ENCODE measurements around the gene SRGAP1. TPM values are rescaled to one million over a fixed set of nuclear protein-coding genes. Genes with fewer than 3 reads are reported as not detected.

Gene SRGAP1
- total and polyA plus RNA-seq, 8 donors = 0.70 to 37.9 (median 9.8) TPM

GRCh38 chr12:63894132-63894531 is 49.6 kb downstream of the SRGAP1 start:
- Histone ChIP-seq H3K4me3 (no peak overlapping the region), H3K9me3 (no peaks in the 10 kb centered on the region), H3K36me3 (no peaks in the 10 kb centered on the region), H3K27ac (no peak overlapping the region), H3K27me3 (no peaks in the 10 kb centered on the region), H3K4me1 (peaks cover 0 to 25% (median 8%) of the 10 kb centered on the region in 4 donors)
- intact Hi-C loops (cut with DNase I; ENCODE audit: low total_unique reads) = no loop called here
- 62 to 78% (median 69%) methylated on average over 3 of the region's 3 CpGs for WGBS, 5 donors
- TF ChIP-seq EP300 (IDR thresholded peaks at IDR 0.05) (no peak), POLR2A (IDR thresholded peaks at IDR 0.05) (no peak), POLR2AphosphoS5 (IDR thresholded peaks at IDR 0.05) (no peak)
- TF ChIP-seq, protein P1, sequence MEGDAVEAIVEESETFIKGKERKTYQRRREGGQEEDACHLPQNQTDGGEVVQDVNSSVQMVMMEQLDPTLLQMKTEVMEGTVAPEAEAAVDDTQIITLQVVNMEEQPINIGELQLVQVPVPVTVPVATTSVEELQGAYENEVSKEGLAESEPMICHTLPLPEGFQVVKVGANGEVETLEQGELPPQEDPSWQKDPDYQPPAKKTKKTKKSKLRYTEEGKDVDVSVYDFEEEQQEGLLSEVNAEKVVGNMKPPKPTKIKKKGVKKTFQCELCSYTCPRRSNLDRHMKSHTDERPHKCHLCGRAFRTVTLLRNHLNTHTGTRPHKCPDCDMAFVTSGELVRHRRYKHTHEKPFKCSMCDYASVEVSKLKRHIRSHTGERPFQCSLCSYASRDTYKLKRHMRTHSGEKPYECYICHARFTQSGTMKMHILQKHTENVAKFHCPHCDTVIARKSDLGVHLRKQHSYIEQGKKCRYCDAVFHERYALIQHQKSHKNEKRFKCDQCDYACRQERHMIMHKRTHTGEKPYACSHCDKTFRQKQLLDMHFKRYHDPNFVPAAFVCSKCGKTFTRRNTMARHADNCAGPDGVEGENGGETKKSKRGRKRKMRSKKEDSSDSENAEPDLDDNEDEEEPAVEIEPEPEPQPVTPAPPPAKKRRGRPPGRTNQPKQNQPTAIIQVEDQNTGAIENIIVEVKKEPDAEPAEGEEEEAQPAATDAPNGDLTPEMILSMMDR (IDR thresholded peaks at IDR 0.05) = no peak
- no peak for DNase-seq

DNA sequence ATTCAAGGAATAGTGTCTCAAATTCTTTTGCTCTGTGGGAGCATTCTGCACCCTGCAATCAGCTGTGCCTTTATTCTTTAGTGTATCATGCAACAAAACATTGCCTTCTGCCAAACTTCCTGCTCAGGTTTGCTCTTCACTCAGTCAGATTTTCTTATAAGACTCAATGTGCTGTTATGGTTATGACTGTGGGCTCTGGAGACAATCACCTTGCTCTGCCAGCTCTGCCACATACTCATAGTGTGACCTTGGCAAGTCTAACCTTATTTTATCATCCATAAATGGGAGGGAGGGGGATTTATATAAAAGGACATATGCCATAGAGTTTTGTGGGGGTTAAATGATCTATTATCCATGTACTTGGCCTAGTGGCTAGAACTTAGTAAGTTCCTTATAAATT is 51.3 kb downstream of the SRGAP1 start:
- no peaks in the 10 kb centered on the region for H3K9me3 ChIP-seq

DNA sequence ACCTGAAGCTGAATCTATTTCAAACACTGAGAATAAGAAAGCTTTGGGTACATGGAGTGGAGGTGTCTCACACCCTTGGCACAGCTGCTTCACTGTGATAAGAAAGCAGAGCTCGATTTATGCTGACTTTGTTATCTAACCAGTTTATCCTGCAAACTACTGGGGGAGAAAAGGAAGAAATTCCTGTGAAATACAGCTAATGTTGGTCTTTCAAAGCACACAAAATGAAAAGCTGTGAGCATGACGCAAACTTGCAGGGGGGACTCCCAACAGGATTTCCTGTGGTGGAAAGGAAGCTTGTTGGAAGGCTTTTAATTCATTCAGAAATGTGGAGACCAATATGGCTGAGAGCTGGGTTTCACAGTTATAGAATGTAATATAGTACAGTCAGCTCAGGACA is 53.4 kb downstream of the SRGAP1 start:
- peaks cover 3 to 47% (median 25%) of the 10 kb centered on the region in 4 donors for H3K4me1 ChIP-seq
- whole genome bisulfite sequencing, 5 donors = 29 to 49% (median 35%) methylated on average over 2 of the region's 2 CpGs
- no peaks in the 10 kb centered on the region for H3K27me3 ChIP-seq
- intact Hi-C loops (cut with DNase I; ENCODE audit: low total_unique reads) = no loop called here
- TF ChIP-seq POLR2AphosphoS5 (IDR thresholded peaks at IDR 0.05) (no peak), EP300 (IDR thresholded peaks at IDR 0.05) (no peak), POLR2A (IDR thresholded peaks at IDR 0.05) (no peak)
- TF ChIP-seq, protein P1 (IDR thresholded peaks at IDR 0.05) = no peak
- H3K4me3 ChIP-seq = no peak overlapping the region
- no peaks in the 10 kb centered on the region for H3K36me3 ChIP-seq
- H3K9me3 ChIP-seq = no peaks in the 10 kb centered on the region
- H3K27ac ChIP-seq = peak overlapping the region in 1 of 5 donors; percentile 6
- DNase-seq = peak in 1 of 2 donors; percentile 49

More for the DNA sequence above, 51.3 kb downstream of the SRGAP1 start:
- H3K27ac ChIP-seq = no peak overlapping the region
- no peak overlapping the region for H3K4me3 ChIP-seq
- intact Hi-C loops (cut with DNase I; ENCODE audit: low total_unique reads) = no loop called here
- DNase-seq = no peak
- TF ChIP-seq, protein P1 (IDR thresholded peaks at IDR 0.05) = no peak
- TF ChIP-seq EP300 (IDR thresholded peaks at IDR 0.05) (no peak), POLR2A (IDR thresholded peaks at IDR 0.05) (no peak)
- H3K4me1 ChIP-seq = peaks cover 3 to 39% (median 19%) of the 10 kb centered on the region in 4 donors
- no peaks in the 10 kb centered on the region for H3K36me3 ChIP-seq
- no peaks in the 10 kb centered on the region for H3K27me3 ChIP-seq

DNA sequence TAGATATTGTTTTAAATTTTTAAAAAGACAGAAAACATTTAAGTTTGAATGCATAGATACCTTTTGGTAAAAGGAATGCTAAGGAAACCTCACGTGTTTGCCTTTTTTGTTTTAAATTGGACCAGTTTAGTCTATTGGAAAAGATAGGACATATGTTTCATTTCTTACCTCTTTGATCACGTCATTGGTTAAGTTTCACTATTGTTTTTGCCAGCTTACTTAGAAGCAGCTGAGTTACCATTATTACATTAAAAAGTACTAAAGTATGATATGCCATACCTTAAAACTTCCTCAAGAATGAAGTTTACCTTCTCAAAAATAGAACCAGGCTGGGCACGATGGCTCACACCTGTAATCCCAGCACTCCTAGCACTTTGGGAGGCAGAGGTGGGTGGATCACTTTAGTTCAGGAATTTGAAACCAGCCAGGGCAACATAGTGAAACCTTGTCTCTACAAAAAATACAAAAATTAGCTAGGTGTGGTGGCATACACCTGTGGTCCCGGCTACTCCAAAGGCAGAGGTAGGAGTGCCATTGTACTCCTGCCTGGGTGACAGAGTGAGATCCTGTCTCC is 54.4 kb downstream of the SRGAP1 start:
- Histone ChIP-seq H3K4me3 (no peak overlapping the region), H3K4me1 (peaks cover 3 to 47% (median 25%) of the 10 kb centered on the region in 4 donors), H3K27ac (no peak overlapping the region), H3K9me3 (no peaks in the 10 kb centered on the region), H3K27me3 (no peaks in the 10 kb centered on the region), H3K36me3 (no peaks in the 10 kb centered on the region)
- TF ChIP-seq EP300 (IDR thresholded peaks at IDR 0.05) = no peak
- TF ChIP-seq, protein P1 (IDR thresholded peaks at IDR 0.05) = no peak
- TF ChIP-seq POLR2A (IDR thresholded peaks at IDR 0.05) = no peak
- TF ChIP-seq POLR2AphosphoS5 (IDR thresholded peaks at IDR 0.05) = no peak
- no peak for DNase-seq
- 74 to 86% (median 84%) methylated on average over 4 of the region's 4 CpGs for WGBS, 5 donors
- intact Hi-C loops (cut with DNase I; ENCODE audit: low total_unique reads) = no loop called here

All from stomach (tissue), 9 donors.